A549 (cell line): ENCODE measurements around the gene CLSTN1. TPM values are rescaled to one million over a fixed set of nuclear protein-coding genes. Genes with fewer than 3 reads are reported as not detected.
"Not testable (repeated sequence)": the region's sequence is repeated elsewhere in the genome, so short reads cannot be mapped to it uniquely, and the experiment has no call there.

Experiments
- ATAC-seq, 2 experiments: fragments of 200-7000 bp in 1 of 2; fragments of >200 bp in 1 of 2; cut with Nextera tagmentation in 1 of 2; cut with Tn5 transposase in 1 of 2; 3 replicates each; pipeline versions ENCODE4 v1.8.0 to v1.9.1; 2018 to 2020; ENCODE audit warnings: mild to moderate bottlenecking in 1 of 2, moderate library complexity in 1 of 2
- CTCF ChIA-PET: fragments of 300-600 bp; sonication (Branson Sonifier 250); formaldehyde crosslinking; extraction: SDS; loops from one replicate; lab custom pipeline; 2021; ENCODE audit warnings: antibody characterized with exemption, inconsistent platforms; lab: Yijun Ruan, JAX
- POLR2A ChIA-PET: fragments of 350-600 bp; formaldehyde crosslinking; extraction: SDS; loops from one replicate; lab custom pipeline; 2021; ENCODE audit warnings: antibody characterized with exemption, inconsistent platforms; lab: Yijun Ruan, JAX
- DNase-seq, 2 experiments: peaks; one replicate each; pipeline versions ENCODE4 v3.0.0 to v3.0.0-alpha.2; 2011 to 2016; ENCODE audit warnings: low read depth in 1 of 2, low spot score in 1 of 2
- FAIRE-seq: peaks from 2 replicates; lab custom pipeline; 2011; peaks lifted over from hg19 to GRCh38; lab: Jason Lieb, UNC
- H3K27ac ChIP-seq, 2 experiments: fragments of >200 bp; sonication (Bioruptor Twin); formaldehyde crosslinking; 3 replicates each; pipeline ENCODE4 v1.5.1; 2016 to 2017
- H3K4me1 ChIP-seq: fragments of >200 bp; sonication (Bioruptor Twin); formaldehyde crosslinking; 3 replicates; pipeline ENCODE4 v1.6.1; 2016
- H3K4me2 ChIP-seq: fragments of >200 bp; sonication (Bioruptor Twin); formaldehyde crosslinking; 3 replicates; pipeline ENCODE4 v1.6.1; 2016
- H3K4me3 ChIP-seq: fragments of >200 bp; sonication (Bioruptor Twin); formaldehyde crosslinking; 3 replicates; pipeline ENCODE4 v1.5.1; 2016
- H3K9me3 ChIP-seq: fragments of >200 bp; sonication (Bioruptor Twin); formaldehyde crosslinking; 3 replicates; pipeline ENCODE4 v1.6.1; 2016
- CBX8 ChIP-seq: fragments of 200-600 bp; sonication (generic); IDR thresholded peaks from 2 replicates; pipeline ENCODE4 v1.6.1; 2016
- CEBPB ChIP-seq, 2 experiments: fragments of >200 bp in 1 of 2; sonication (Bioruptor Twin) in 1 of 2; formaldehyde crosslinking in 1 of 2; IDR thresholded peaks; 2 replicates each; pipeline ENCODE4 v1.6.1; 2012 to 2016
- CTCF ChIP-seq: fragments of >200 bp; sonication (Bioruptor Twin); formaldehyde crosslinking; IDR thresholded peaks from 3 replicates; pipeline ENCODE4 v1.5.1; 2016
- ESRRA ChIP-seq: fragments of 150-350 bp; IDR thresholded peaks from 2 replicates; pipeline ENCODE4 v1.6.1; 2014; ENCODE audit warnings: mild to moderate bottlenecking, low read length, borderline replicate concordance
- FOXS1 ChIP-seq: fragments of 250-450 bp; sonication (Bioruptor Pico); IDR thresholded peaks from 2 replicates; pipeline ENCODE4 v1.5.0; 2020; ENCODE audit warnings: mild to moderate bottlenecking, moderate library complexity
- HEYL ChIP-seq: fragments of 250-450 bp; sonication (Bioruptor Pico); IDR thresholded peaks from 2 replicates; pipeline ENCODE4 v1.8.0; 2021; ENCODE audit warnings: mild to moderate bottlenecking, moderate library complexity
- HOXA7 ChIP-seq: fragments of 250-450 bp; sonication (Bioruptor Pico); IDR thresholded peaks from 2 replicates; pipeline ENCODE4 v1.5.0; 2020; ENCODE audit warnings: mild to moderate bottlenecking, moderate library complexity
- KDM5A ChIP-seq: fragments of 200-600 bp; sonication (generic); IDR thresholded peaks from 2 replicates; pipeline ENCODE4 v1.6.1; 2016; ENCODE audit warnings: antibody characterized with exemption, mild to moderate bottlenecking
- MAX ChIP-seq: IDR thresholded peaks from 2 replicates; pipeline ENCODE4 v1.6.1; 2012
- NPAS2 ChIP-seq: fragments of 250-450 bp; sonication (Bioruptor Pico); IDR thresholded peaks from 2 replicates; pipeline ENCODE4 v1.8.0; 2022; ENCODE audit warnings: mild to moderate bottlenecking, moderate library complexity, borderline replicate concordance
- RCOR1 ChIP-seq: fragments of 150-350 bp; IDR thresholded peaks from 2 replicates; pipeline ENCODE4 v1.6.1; 2014; ENCODE audit warnings: antibody characterized with exemption, low read length, low read depth
- RNF2 ChIP-seq: fragments of 200-600 bp; sonication (generic); IDR thresholded peaks from 2 replicates; pipeline ENCODE4 v1.6.1; 2016; ENCODE audit warnings: low read depth, mild to moderate bottlenecking, antibody characterized with exemption, moderate library complexity, borderline replicate concordance
- ZFP36 ChIP-seq: fragments of 450-650 bp; IDR thresholded peaks from 2 replicates; pipeline ENCODE4 v1.6.1; 2014; ENCODE audit warnings: borderline replicate concordance; ENCODE audit not compliant: partially characterized antibody
- ZNF302 ChIP-seq: fragments of 250-450 bp; sonication (Bioruptor Pico); IDR thresholded peaks from 2 replicates; pipeline ENCODE4 v1.9.0; 2021; ENCODE audit warnings: inconsistent platforms, mild to moderate bottlenecking, moderate library complexity
- ZSCAN20 ChIP-seq: fragments of 250-450 bp; sonication (Bioruptor Pico); IDR thresholded peaks from 2 replicates; pipeline ENCODE4 v1.8.0; 2022; ENCODE audit warnings: mild to moderate bottlenecking, moderate library complexity
- WGBS: methylation state at CpG from one replicate; pipeline ENCODE4 v1.1.6; 2017; ENCODE audit errors: missing lambda C conversion rate; 5-methylcytosine and 5-hydroxymethylcytosine counted together
- polyA plus RNA-seq, 4 experiments: library from polyadenylated mRNA; depleted of rRNA in 3 of 4; stranded (reverse); fragments of >200 nt; fragmentation: RNase III in 1 of 4; extraction: RNeasy Plus Mini Kit Qiagen cat#74134 plus additional on column Dnase treatment in 1 of 4; gene quantifications; 2 replicates in 3 of 4; 3 replicates in 1 of 4; pipeline ENCODE4 v1.2.3, GENCODE V29; 2011 to 2017

CLSTN1 gene
- polyA plus RNA-seq, 2 of the 4 experiments (the other 2 are of a cell fraction) = 27.3 to 56.1 TPM

- TF ChIP-seq CBX8 = no peak
- TF ChIP-seq ESRRA = no peak
- no peak for TF ChIP-seq MAX
- TF ChIP-seq RCOR1 = no peak
- TF ChIP-seq CTCF = no peak
- no peak for TF ChIP-seq FOXS1
- no peak for TF ChIP-seq HEYL (CRISPR knock-in tag)
- no peak for TF ChIP-seq RNF2
- TF ChIP-seq KDM5A = no peak
- FAIRE-seq (no peak), DNase-seq (no peak), ATAC-seq (no peak)
- POLR2A ChIA-PET = no interaction called here
- H3K9me3 ChIP-seq = no peaks in the 10 kb centered on the region
- no peak overlapping the region for H3K4me3 ChIP-seq
- no peak overlapping the region for H3K27ac ChIP-seq
- 0 out of 3 replicates have a peak, but pooled peaks cover 5% of the 10 kb centered on the region for H3K4me1 ChIP-seq
- H3K4me2 ChIP-seq = no peak overlapping the region
- WGBS = 81% methylated on average over 7 of the region's 7 CpGs
- CTCF ChIA-PET = interaction anchor here (0.6 to 1.9 kb wide), 6 partner anchors 13 to 63 kb away, joined by 3 to 7 read pairs (median 3); no protein-coding TSS in a partner anchor
Measured at GRCh38 chr1:9805006-9805508, 18.7 kb downstream of the CLSTN1 start.

- CTCF ChIA-PET = interaction anchor here (1.2 to 3.1 kb wide), 4 partner anchors 9 to 78 kb away, joined by 3 to 12 read pairs (median 4); no protein-coding TSS in a partner anchor
Measured at GRCh38 chr1:9803003-9803918, 20.5 kb downstream of the CLSTN1 start.

GRCh38 chr1:9801909-9802308 is 21.9 kb downstream of the CLSTN1 start:
- ATAC-seq (no peak), FAIRE-seq (no peak), DNase-seq (no peak)
- H3K4me2 ChIP-seq = no peak overlapping the region
- no peaks in the 10 kb centered on the region for H3K9me3 ChIP-seq
- CTCF ChIA-PET = interaction anchor here (3.1 kb wide), 1 partner anchor 17 kb away, joined by 12 read pairs; no protein-coding TSS in a partner anchor
- peaks cover 20% of the 10 kb centered on the region; the same call in 2 of the 3 replicates for H3K4me1 ChIP-seq
- 83% methylated on average over 1 of the region's 1 CpG for WGBS
- no peak overlapping the region for H3K4me3 ChIP-seq
- POLR2A ChIA-PET = no interaction called here
- no peak for TF ChIP-seq CEBPB (IDR thresholded peaks at IDR 0.05)
- H3K27ac ChIP-seq = no peak overlapping the region

More at GRCh38 chr1:9803003-9803918, 20.5 kb downstream of the CLSTN1 start:
- H3K27ac ChIP-seq, POLR2A ChIA-PET, H3K4me3 ChIP-seq, ATAC-seq, H3K4me2 ChIP-seq, H3K9me3 ChIP-seq, DNase-seq, FAIRE-seq: not testable (repeated sequence)
- peaks cover 13% of the 10 kb centered on the region; the same call in 2 of the 3 replicates for H3K4me1 ChIP-seq
- 92% methylated on average over 13 of the region's 13 CpGs for WGBS

- Histone ChIP-seq H3K9me3 (no peaks in the 10 kb centered on the region), H3K4me3 (no peak overlapping the region), H3K27ac (no peak overlapping the region), H3K4me1 (peaks cover 40% of the 10 kb centered on the region), H3K4me2 (no peak overlapping the region)
- FAIRE-seq = no peak
- no peak for DNase-seq
- ChIA-PET POLR2A (no interaction called here), CTCF (interaction anchor here (1.2 to 2.1 kb wide), 2 partner anchors 11 to 14 kb away, joined by 4 to 11 read pairs; no protein-coding TSS in a partner anchor)
- ATAC-seq = no peak
- 90% methylated on average over 11 of the region's 11 CpGs for WGBS
- TF ChIP-seq RNF2 (no peak), ZNF302 (CRISPR knock-in tag) (no peak), ZFP36 (no peak), HOXA7 (CRISPR knock-in tag) (no peak), ZSCAN20 (CRISPR knock-in tag) (no peak), NPAS2 (no peak)
Measured at GRCh38 chr1:9798236-9799130, 25.3 kb downstream of the CLSTN1 start.
